Activated CD8-positive, alpha-beta memory T cell treated with anti-CD3 and anti-CD28 coated beads, Interleukin-2, amount 50 U/mL, for 24 hours (primary cell): Measurements from ENCODE around the gene HOXD1.

ENCODE experiments used
- DNase-seq: peaks from one replicate; pipeline ENCODE4 v3.0.0-alpha.2; 2020; ENCODE audit errors: extremely low read depth

Gene HOXD1

DNA sequence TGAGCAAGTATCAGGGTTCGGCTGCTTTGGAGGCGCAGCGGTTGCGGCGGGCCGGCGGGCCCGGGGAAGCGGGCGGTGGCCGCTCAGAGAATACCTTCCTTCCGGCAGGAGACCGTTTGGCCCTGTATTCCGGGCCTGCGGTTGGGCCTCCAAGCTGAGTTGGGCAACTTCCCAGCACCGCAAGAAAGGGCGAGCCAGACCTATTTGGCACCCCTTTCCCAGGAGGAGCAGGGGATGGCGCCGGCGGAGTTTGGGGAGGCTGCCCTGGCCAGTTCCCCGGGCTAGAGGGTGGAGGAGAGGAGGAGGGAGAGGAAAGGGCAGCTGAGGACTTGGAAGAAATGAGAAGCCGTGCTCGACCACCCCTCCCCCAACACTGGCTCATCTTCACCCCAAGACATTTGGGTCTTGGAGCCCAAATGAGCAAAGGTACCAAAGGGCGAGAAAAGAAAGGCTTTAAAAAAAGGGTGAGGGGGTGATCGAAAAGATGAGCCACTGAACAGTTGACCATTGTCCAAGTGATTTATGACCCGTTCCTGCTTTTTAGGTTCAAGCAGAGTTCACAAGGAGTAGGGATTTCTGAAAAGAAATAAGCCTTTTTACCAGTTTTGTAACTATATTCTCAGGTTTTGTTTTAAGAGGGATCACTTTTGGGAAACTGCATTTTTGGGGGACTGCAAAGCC lies 23.0 kb upstream of the HOXD1 start:
- no peak for DNase-seq

DNA sequence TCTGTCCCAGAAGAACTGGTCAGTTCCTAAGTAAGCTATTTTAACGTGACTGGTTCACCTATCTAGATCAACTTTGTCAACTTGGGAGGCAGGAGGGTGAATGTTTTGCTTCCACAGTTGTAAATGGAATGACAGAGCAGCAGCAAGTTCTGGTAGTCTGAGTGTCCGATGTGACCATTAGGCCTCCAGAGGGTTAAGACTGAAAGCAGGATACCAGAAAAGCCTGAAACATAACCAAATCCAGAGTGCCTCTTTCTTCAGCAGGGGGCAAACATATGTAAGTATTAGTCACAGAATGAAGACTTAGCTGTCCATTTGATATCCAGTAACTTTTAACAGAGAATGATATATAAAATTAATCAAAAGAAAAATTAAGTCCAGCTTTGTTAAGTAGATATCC lies 22.2 kb upstream of the HOXD1 start:
- DNase-seq, result no peak

GRCh38 chr2:176167398-176167797 lies 21.1 kb upstream of the HOXD1 start:
- DNase-seq, result no peak

DNA sequence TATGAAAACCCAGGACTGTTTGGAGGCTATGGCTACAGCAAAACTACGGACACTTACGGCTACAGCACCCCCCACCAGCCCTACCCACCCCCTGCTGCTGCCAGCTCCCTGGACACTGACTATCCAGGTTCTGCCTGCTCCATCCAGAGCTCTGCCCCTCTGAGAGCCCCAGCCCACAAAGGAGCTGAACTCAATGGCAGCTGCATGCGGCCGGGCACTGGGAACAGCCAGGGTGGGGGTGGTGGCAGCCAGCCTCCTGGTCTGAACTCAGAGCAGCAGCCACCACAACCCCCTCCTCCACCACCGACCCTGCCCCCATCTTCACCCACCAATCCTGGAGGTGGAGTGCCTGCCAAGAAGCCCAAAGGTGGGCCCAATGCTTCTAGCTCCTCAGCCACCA lies 19.3 kb upstream of the HOXD1 start:
- no peak for DNase-seq

- no peak for DNase-seq
These were observed 18.8 kb upstream of the HOXD1 start for GRCh38 chr2:176169711-176170110.

DNA sequence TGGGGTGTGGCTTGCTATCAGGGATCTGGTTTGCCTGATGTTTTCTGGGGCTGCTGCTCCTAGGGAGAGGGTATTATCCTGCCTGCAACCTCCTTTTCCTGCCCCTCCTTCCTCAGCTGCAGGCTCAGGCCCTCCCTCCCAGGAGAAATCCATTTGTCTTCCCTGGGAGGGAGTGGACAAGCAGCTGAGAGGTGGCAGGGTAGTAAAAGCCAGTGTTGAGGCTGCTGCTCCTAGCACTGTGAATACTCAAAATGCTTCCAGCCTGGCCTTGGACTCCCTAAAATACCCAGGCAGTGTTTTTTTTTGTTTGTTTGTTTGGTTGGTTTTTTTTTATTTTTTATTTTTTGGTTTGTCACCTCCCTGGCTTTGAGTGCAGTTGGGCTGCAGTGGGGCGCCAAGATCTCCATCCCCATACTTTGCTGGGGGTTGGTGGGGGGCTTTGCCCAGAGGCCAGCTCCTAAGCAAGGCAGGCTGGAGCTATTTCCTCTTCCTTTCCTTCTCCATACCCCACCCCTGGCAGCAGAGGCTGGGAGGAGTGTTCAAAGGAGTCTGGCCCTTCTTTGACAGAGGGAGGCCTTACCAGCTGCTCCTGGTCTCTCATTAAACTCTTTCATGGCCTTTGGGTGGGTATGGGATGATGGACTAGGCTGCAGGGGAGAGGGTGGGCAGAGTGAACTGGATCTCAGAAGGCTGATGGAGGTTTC lies 17.7 kb upstream of the HOXD1 start:
- DNase-seq, result no peak

DNA sequence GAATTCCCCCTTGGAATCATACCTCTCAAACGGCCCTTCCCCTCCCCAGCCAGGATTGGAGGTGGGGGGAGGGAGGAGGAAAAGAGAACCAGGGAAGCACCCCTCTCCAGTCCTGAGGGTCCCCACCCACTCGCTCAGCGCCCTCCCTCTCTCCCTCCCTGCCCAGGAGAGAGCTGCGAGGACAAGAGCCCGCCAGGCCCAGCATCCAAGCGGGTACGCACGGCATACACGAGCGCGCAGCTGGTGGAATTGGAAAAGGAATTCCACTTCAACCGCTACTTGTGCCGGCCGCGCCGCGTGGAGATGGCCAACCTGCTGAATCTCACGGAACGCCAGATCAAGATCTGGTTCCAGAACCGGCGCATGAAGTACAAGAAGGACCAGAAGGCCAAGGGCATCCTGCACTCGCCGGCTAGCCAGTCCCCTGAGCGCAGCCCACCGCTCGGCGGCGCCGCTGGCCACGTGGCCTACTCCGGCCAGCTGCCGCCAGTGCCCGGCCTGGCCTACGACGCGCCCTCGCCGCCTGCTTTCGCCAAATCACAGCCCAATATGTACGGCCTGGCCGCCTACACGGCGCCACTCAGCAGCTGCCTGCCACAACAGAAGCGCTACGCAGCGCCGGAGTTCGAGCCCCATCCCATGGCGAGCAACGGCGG lies 17.0 kb upstream of the HOXD1 start:
- DNase-seq, result no peak

GRCh38 chr2:176172007-176172894 lies 16.2 kb upstream of the HOXD1 start:
- no peak for DNase-seq

DNA sequence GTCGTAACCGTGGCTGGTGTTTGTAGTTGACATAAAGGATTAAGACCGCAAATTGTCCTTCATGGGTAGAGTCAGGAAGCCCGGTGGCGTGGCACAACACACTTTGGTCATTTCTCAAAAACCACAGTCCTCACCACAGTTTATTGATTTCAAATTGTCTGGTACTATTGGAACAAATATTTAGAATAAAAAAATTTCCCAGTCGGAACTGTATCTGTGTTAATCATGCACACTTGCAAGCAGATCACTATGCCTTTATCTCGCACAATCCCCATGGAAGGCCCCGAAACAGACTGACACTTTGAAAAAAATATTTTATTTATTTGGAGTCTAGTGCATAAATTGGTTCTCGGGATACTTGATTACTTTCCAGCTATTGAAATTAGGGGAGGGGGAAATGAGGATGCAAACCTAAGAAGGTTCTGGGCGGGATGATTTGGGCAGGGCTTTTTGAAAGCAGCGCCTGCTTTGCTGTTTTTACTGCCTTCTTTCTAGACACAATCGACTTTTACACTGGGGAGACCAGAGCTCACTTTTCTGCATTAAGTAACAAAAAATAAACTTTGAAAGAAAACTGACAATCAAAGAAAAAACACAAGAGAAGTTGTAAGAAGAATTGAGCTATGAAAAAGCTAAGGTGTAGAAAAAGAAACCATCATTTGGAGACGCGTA lies 15.4 kb upstream of the HOXD1 start:
- DNase-seq, result no peak

- DNase-seq, result no peak
These were observed 14.7 kb upstream of the HOXD1 start for GRCh38 chr2:176173567-176174381.

DNA sequence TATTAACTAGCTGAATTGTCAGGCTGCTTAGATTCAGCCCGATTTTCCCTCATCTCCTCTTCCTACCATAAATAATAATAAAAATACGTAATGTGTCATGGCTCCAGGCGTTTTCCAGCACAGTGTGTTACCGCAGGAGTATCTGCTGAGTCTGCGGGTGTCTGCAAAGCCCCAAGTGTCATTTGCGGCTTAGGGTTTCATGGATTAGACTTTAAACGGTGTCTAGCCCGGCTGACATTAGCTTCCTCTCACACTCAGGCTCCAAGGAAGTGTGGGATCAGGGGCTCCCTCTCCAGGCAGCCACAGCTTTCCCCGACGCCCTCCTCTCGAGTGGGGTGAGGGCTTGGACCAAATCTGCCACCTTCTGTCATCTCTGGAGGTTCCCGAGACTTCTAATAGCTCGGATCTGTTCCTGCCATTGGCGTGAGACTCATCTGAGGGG lies 14.1 kb upstream of the HOXD1 start:
- DNase-seq, result no peak

DNA sequence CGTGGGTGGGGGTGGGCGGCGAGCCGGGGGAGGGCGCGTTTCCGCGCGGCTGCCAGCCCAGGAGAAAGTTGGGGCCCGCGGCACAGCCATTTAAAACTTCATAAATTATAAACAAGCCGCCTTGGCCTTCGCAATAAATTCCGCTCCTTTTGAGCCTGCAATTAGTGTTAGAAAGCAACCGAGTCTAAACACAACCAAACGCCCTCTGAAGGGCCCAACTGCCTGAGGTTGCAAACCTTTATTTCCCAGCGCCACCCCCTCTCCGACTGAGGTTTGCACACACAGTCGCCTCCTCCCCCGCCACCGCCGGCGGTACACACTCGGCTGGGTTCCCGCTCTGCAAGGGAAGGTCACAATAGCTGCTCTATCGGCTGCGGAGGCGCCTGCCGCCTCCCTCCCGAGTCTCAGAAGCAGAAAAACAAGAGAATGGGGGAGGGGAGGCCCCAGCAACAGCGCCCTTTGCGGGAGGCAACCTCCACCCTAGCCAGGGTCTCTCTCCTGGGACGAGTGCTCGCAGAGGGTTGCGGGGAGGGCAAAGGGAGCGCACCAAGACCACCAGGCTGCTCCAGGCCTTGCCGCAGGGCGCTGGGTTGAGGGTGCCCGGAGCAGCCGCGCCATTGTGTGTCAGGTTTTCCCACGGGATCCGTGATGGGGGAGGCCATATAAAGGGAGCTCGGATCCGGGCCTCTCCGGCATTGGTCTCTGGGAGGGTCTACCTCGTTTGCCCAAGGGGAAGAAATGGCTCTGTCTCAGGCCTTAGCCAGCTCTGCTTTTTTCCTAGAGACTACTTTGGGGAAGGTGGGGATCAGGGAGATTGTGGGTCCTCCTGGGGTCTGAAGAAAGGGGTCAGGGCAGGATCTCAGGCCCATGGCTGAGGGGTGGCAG lies 13.4 kb upstream of the HOXD1 start:
- DNase-seq, result no peak

DNA sequence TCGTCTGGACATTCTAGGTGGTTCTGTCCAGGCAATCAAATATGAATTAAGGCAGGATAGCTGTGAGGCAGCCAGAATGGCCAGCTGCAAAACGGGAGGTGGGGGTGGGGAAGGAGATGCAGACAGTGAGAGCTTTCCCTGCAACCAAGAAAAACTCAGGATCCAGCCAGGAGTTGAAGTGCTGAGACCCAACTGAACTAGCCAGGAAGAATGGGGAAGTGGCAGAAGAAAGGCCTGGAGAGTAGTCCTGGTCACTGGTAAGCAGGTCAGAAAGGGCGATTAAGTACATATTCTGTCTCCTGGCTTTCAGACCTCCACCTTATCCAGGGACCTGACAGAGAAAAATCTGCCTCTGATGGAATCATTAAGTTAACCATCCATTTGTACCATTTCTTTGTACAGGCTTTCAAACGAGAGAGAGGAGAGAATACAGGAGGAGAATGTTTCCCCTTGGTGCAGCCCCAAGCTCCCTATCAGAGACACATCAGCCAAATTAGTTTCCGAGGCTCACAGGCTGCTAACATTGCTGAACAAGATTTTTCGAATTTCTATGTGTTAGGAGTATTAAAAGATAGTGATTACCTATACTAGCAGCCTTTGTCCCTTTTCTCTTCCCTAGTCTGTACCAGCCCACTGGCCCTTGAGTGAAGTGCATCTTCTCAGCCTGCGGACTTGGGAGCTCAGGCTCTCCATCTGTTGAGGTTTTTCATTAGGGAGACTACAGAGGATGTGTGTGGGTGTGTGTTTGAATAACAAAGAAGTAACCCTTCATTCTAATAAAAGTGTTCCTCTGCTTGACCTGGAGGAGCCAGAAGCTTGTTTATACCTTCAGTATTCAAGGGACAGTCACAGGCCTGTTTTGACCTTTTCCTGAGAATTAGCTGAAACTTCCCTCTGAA lies 12.5 kb upstream of the HOXD1 start:
- no peak for DNase-seq

- DNase-seq, result no peak
These were observed 10.9 kb upstream of the HOXD1 start for GRCh38 chr2:176177580-176178037.

GRCh38 chr2:176178038-176178756 lies 10.3 kb upstream of the HOXD1 start:
- no peak for DNase-seq

GRCh38 chr2:176178757-176179295 lies 9.6 kb upstream of the HOXD1 start:
- no peak for DNase-seq

- no peak for DNase-seq
These were observed 6.9 kb upstream of the HOXD1 start for GRCh38 chr2:176181551-176181950.
